Activated naive CD4-positive, alpha-beta T cell treated with anti-CD3 and anti-CD28 coated beads for 36 hours (primary cell): ENCODE measurements around the gene MOB2. TPM values are rescaled to one million over a fixed set of nuclear protein-coding genes. Genes with fewer than 3 reads are reported as not detected.
"Not testable (repeated sequence)": the region's sequence is repeated elsewhere in the genome, so short reads cannot be mapped to it uniquely, and the experiment has no call there.

Experiments
- CTCF ChIA-PET: fragments of 350-600 bp; sonication (Branson Sonifier 250); formaldehyde crosslinking; loops from one replicate; lab custom pipeline; 2021; ENCODE audit warnings: antibody characterized with exemption; lab: Charles Lee
- DNase-seq: peaks from one replicate; pipeline ENCODE4 v3.0.0-alpha.2; 2020
- H3K27ac Mint-ChIP-seq: one replicate; pipeline ENCODE4 v1.8.0; 2021; ENCODE audit warnings: mild to moderate bottlenecking, mixed read lengths
- H3K27me3 Mint-ChIP-seq: one replicate; pipeline ENCODE4 v1.8.0; 2021; ENCODE audit warnings: low read depth, mixed read lengths
- H3K36me3 Mint-ChIP-seq: one replicate; pipeline ENCODE4 v1.8.0; 2021; ENCODE audit warnings: low read depth, mixed read lengths
- H3K4me1 Mint-ChIP-seq: one replicate; pipeline ENCODE4 v1.8.0; 2021; ENCODE audit warnings: low read depth, mixed read lengths
- H3K4me3 Mint-ChIP-seq: one replicate; pipeline ENCODE4 v1.8.0; 2021; ENCODE audit warnings: mild to moderate bottlenecking, moderate library complexity, mixed read lengths
- H3K9me3 Mint-ChIP-seq: one replicate; pipeline ENCODE4 v1.8.0; 2021; ENCODE audit warnings: mixed read lengths
- intact Hi-C: fragments of 100-400 bp; cut with micrococcal nuclease; formaldehyde crosslinking; loops from one replicate; pipeline ENCODE4 v1.15.1; 2023
- total RNA-seq, 2 experiments: library from RNA; stranded (reverse); gene quantifications; one replicate each; pipeline ENCODE4 v1.2.3, GENCODE V29; 2021

MOB2 gene
- total RNA-seq, 2 experiments from 2014 or later, result 12.4 to 14.1 TPM

GRCh38 chr11:1435820-1436467, 50.6 kb downstream of the MOB2 start:
- no peaks in the 10 kb centered on the region for H3K36me3 Mint-ChIP-seq
- H3K27ac Mint-ChIP-seq, result no peak overlapping the region
- H3K4me3 Mint-ChIP-seq, result no peak overlapping the region
- no peak for DNase-seq
- H3K9me3 Mint-ChIP-seq, result no peaks in the 10 kb centered on the region
- CTCF ChIA-PET, result no interaction called here
- intact Hi-C loops, result no loop called here
- H3K27me3 Mint-ChIP-seq, result no peaks in the 10 kb centered on the region
- no peaks in the 10 kb centered on the region for H3K4me1 Mint-ChIP-seq

DNA sequence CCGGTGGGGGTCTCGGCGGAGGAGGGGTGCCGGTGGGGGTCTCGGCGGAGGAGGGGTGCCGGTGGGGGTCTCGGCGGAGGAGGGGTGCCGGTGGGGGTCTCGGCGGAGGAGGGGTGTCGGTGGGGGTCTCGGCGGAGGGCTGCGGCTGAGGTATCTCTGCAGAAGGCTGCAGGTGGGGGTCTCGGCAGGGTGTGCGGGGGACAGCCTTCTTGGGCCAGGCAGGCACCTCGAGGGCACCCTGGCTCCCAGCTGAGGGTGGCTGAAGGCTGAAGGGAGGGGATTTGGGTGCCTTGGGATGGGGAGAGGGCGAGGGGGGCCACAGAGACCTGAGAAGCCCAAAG, 51.1 kb downstream of the MOB2 start:
- H3K27me3 Mint-ChIP-seq, H3K4me1 Mint-ChIP-seq, H3K36me3 Mint-ChIP-seq, CTCF ChIA-PET, intact Hi-C loops, H3K27ac Mint-ChIP-seq, DNase-seq, H3K9me3 Mint-ChIP-seq, H3K4me3 Mint-ChIP-seq: not testable (repeated sequence)

- no peaks in the 10 kb centered on the region for H3K27me3 Mint-ChIP-seq
- no peaks in the 10 kb centered on the region for H3K4me1 Mint-ChIP-seq
- H3K9me3 Mint-ChIP-seq, result no peaks in the 10 kb centered on the region
- no peak for DNase-seq
- intact Hi-C loops, result no loop called here
- no peaks in the 10 kb centered on the region for H3K36me3 Mint-ChIP-seq
- H3K4me3 Mint-ChIP-seq, result no peak overlapping the region
- no peak overlapping the region for H3K27ac Mint-ChIP-seq
- CTCF ChIA-PET, result no interaction called here
Observed at GRCh38 chr11:1433977-1434640, 52.5 kb downstream of the MOB2 start.

GRCh38 chr11:1433568-1433967, 53.0 kb downstream of the MOB2 start:
- Mint-ChIP-seq H3K27me3 (no peaks in the 10 kb centered on the region), H3K27ac (no peak overlapping the region), H3K36me3 (no peaks in the 10 kb centered on the region), H3K4me1 (no peaks in the 10 kb centered on the region), H3K9me3 (no peaks in the 10 kb centered on the region), H3K4me3 (no peak overlapping the region)
- intact Hi-C loops, result no loop called here
- no peak for DNase-seq
- CTCF ChIA-PET, result no interaction called here

GRCh38 chr11:1428762-1429316, 57.7 kb downstream of the MOB2 start:
- H3K36me3 Mint-ChIP-seq, result no peaks in the 10 kb centered on the region
- H3K4me1 Mint-ChIP-seq, result no peaks in the 10 kb centered on the region
- no peak overlapping the region for H3K4me3 Mint-ChIP-seq
- no peaks in the 10 kb centered on the region for H3K9me3 Mint-ChIP-seq
- CTCF ChIA-PET, result no interaction called here
- no peaks in the 10 kb centered on the region for H3K27me3 Mint-ChIP-seq
- H3K27ac Mint-ChIP-seq, result no peak overlapping the region
- DNase-seq, result no peak
- intact Hi-C loops, result no loop called here

- no peak overlapping the region for H3K27ac Mint-ChIP-seq
- H3K27me3 Mint-ChIP-seq, result no peaks in the 10 kb centered on the region
- no peak overlapping the region for H3K4me3 Mint-ChIP-seq
- CTCF ChIA-PET, result no interaction called here
- no peaks in the 10 kb centered on the region for H3K9me3 Mint-ChIP-seq
- intact Hi-C loops, result no loop called here
- no peaks in the 10 kb centered on the region for H3K36me3 Mint-ChIP-seq
- H3K4me1 Mint-ChIP-seq, result no peaks in the 10 kb centered on the region
- DNase-seq, result no peak
Observed at GRCh38 chr11:1425439-1425838, 61.1 kb downstream of the MOB2 start.

DNA sequence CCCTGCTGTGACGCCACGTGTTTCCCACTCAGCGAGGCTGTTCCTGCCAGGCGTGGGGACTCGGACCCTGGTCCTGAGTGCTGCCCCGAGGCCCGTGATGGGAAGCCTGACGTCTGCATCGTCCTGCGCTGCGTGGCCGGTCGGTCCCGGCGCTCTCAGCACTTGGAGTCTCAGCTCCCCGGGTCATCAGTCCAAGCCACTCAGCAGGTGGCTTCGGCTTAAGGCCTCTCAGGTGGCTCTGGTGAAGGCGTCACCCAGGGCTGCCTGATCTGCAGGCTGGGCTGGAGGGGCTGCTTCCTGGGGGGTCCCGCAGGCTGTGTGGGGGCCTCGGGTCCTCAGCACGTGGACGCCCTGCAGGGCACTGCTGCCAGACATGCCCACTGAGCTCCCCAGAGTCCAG, 61.6 kb downstream of the MOB2 start:
- H3K9me3 Mint-ChIP-seq, result peaks cover under 1% of the 10 kb centered on the region
- H3K36me3 Mint-ChIP-seq, result no peaks in the 10 kb centered on the region
- H3K4me1 Mint-ChIP-seq, result no peaks in the 10 kb centered on the region
- intact Hi-C loops, result no loop called here
- H3K27ac Mint-ChIP-seq, result no peak overlapping the region
- no peak for DNase-seq
- CTCF ChIA-PET, result no interaction called here
- H3K27me3 Mint-ChIP-seq, result no peaks in the 10 kb centered on the region
- H3K4me3 Mint-ChIP-seq, result no peak overlapping the region

DNA sequence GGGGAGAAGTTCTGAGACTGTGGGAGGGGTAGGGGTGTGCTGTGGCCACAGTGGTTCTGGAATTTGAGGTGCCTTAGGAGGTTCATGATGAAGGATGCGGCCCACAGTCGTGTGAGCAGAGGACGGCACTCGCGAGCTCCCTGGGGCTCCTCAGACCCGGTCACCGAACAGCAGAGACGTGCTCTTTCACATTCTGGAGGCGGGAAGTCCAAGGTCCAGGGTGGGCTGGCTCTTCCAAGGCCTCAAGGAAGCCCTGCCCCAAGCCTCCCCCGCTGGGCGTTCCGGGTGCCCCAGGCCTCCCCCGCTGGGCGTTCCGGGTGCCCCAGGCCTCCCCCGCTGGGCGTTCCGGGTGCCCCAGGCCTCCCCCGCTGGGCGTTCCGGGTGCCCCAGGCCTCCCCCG, 63.2 kb downstream of the MOB2 start:
- intact Hi-C loops, CTCF ChIA-PET: not testable (repeated sequence)
- H3K9me3 Mint-ChIP-seq, result peaks cover 12% of the 10 kb centered on the region

GRCh38 chr11:1422981-1423380, 63.6 kb downstream of the MOB2 start:
- DNase-seq, result no peak
- CTCF ChIA-PET, result no interaction called here
- intact Hi-C loops, result no loop called here
- no peak overlapping the region for H3K27ac Mint-ChIP-seq
- no peaks in the 10 kb centered on the region for H3K27me3 Mint-ChIP-seq
- H3K9me3 Mint-ChIP-seq, result peaks cover 15% of the 10 kb centered on the region
- peaks cover 2% of the 10 kb centered on the region for H3K36me3 Mint-ChIP-seq
- no peak overlapping the region for H3K4me3 Mint-ChIP-seq
- H3K4me1 Mint-ChIP-seq, result no peaks in the 10 kb centered on the region

More for the DNA sequence above, 63.2 kb downstream of the MOB2 start:
- H3K27ac Mint-ChIP-seq, DNase-seq, H3K36me3 Mint-ChIP-seq, H3K27me3 Mint-ChIP-seq, H3K4me3 Mint-ChIP-seq, H3K4me1 Mint-ChIP-seq: not testable (repeated sequence)

DNA sequence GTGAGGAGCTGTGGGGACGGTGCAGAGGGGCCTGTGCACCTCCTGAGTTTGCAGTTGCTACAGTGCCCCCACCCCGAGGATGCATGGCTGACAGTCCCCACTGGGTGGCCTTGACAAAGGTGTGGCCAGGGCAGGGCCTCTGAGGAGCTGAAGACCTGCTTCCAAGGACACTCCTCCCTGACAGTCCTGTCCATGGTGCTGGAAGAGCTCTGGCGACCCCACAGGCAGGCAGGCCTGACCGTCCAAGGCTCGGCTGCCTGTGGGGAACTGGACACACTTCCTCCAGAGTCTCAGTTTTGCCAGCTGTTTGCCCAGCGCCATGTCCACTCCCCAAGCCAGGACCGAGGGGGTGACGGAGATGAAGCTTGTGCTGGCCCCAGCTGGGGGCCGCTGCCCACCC, 64.1 kb downstream of the MOB2 start:
- Mint-ChIP-seq H3K4me1 (no peaks in the 10 kb centered on the region), H3K36me3 (peaks cover 2% of the 10 kb centered on the region), H3K27me3 (no peaks in the 10 kb centered on the region), H3K27ac (no peak overlapping the region), H3K4me3 (no peak overlapping the region), H3K9me3 (peaks cover 16% of the 10 kb centered on the region)
- CTCF ChIA-PET, result no interaction called here
- DNase-seq, result no peak
- intact Hi-C loops, result no loop called here

DNA sequence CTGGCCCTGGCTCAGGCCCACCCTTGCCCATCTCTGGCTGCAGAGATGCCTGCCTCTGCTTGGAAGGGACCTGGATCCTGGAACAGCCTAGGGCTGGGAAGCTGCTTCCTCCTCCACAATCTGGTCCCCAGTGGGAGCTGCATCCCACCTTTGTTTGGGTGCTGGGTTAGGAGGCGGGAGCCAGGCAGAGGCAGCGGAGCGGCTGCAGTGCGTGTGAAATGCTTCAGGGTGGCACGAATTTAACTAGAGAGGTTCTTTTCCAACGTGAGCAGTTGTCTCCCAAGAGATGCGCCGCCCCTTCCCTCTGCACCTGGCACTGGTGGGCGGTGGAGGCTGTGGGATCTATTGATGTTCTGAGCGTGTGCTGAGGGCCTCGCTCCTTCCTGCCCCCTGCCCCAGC, 65.3 kb downstream of the MOB2 start:
- DNase-seq, result no peak
- H3K36me3 Mint-ChIP-seq, result peaks cover 4% of the 10 kb centered on the region
- H3K9me3 Mint-ChIP-seq, result peaks cover 20% of the 10 kb centered on the region
- H3K27ac Mint-ChIP-seq, result no peak overlapping the region
- intact Hi-C loops, result no loop called here
- H3K4me1 Mint-ChIP-seq, result no peaks in the 10 kb centered on the region
- no peak overlapping the region for H3K4me3 Mint-ChIP-seq
- CTCF ChIA-PET, result no interaction called here
- no peaks in the 10 kb centered on the region for H3K27me3 Mint-ChIP-seq

- H3K4me3 Mint-ChIP-seq, result no peak overlapping the region
- H3K27me3 Mint-ChIP-seq, result no peaks in the 10 kb centered on the region
- no peaks in the 10 kb centered on the region for H3K4me1 Mint-ChIP-seq
- CTCF ChIA-PET, result no interaction called here
- DNase-seq, result no peak
- H3K27ac Mint-ChIP-seq, result no peak overlapping the region
- intact Hi-C loops, result no loop called here
- H3K36me3 Mint-ChIP-seq, result peaks cover 4% of the 10 kb centered on the region
- H3K9me3 Mint-ChIP-seq, result peaks cover 20% of the 10 kb centered on the region
Observed at GRCh38 chr11:1419811-1420210, 66.8 kb downstream of the MOB2 start.
